WTC11 (cell line): ENCODE measurements around the gene OGA. TPM values are rescaled to one million over a fixed set of nuclear protein-coding genes. Genes with fewer than 3 reads are reported as not detected.

ENCODE experiments used
- ATAC-seq: fragments of 200-7000 bp; cut with Tn5 transposase; 2 replicates; pipeline ENCODE4 v1.10.0; 2021; ENCODE audit warnings: mild to moderate bottlenecking, moderate library complexity
- CTCF ChIA-PET: fragments of 300-600 bp; sonication (Branson Sonifier 250); formaldehyde crosslinking; loops from one replicate; lab custom pipeline; 2021; ENCODE audit warnings: antibody characterized with exemption; lab: Charles Lee
- POLR2A ChIA-PET: fragments of 350-600 bp; sonication (Branson Sonifier 250); formaldehyde crosslinking; loops from one replicate; lab custom pipeline; 2021; ENCODE audit warnings: antibody characterized with exemption; lab: Charles Lee
- DNase-seq: peaks from one replicate; pipeline ENCODE4 v3.0.0; 2021; ENCODE audit warnings: low spot score
- H3K27ac Mint-ChIP-seq: 2 replicates; pipeline ENCODE4 v1.8.0; 2021; ENCODE audit warnings: mixed read lengths
- H3K27me3 Mint-ChIP-seq: 2 replicates; pipeline ENCODE4 v1.8.0; 2021; ENCODE audit warnings: low read depth, mild to moderate bottlenecking, moderate library complexity, mixed read lengths
- H3K36me3 Mint-ChIP-seq: 2 replicates; pipeline ENCODE4 v1.8.0; 2021; ENCODE audit warnings: mixed read lengths
- H3K4me1 Mint-ChIP-seq: 2 replicates; pipeline ENCODE4 v1.8.0; 2022; ENCODE audit warnings: mixed read lengths
- H3K4me3 Mint-ChIP-seq: 2 replicates; pipeline ENCODE4 v1.8.0; 2021; ENCODE audit warnings: mild to moderate bottlenecking, moderate library complexity, mixed read lengths
- H3K9me3 Mint-ChIP-seq: 2 replicates; pipeline ENCODE4 v1.8.0; 2021; ENCODE audit warnings: mixed read lengths
- ARID4B ChIP-seq: sonication (generic); formaldehyde crosslinking; IDR thresholded peaks from 2 replicates; pipeline ENCODE4 v1.8.0; 2023; ENCODE audit warnings: missing genetic modification reagents, mild to moderate bottlenecking, borderline replicate concordance
- ATF3 ChIP-seq: sonication (generic); formaldehyde crosslinking; conservative IDR thresholded peaks from 2 replicates; pipeline ENCODE4 v1.8.1; 2022; ENCODE audit warnings: mild to moderate bottlenecking, missing genetic modification reagents
- E2F1 ChIP-seq: sonication (generic); formaldehyde crosslinking; IDR thresholded peaks from 2 replicates; pipeline ENCODE4 v1.8.0; 2022; ENCODE audit warnings: mild to moderate bottlenecking, missing genetic modification reagents
- EMX1 ChIP-seq: fragments of 250-450 bp; sonication (Bioruptor Pico); IDR thresholded peaks from 2 replicates; pipeline ENCODE4 v1.8.0; 2021; ENCODE audit warnings: mild to moderate bottlenecking
- ETV6 ChIP-seq: sonication (generic); formaldehyde crosslinking; IDR thresholded peaks from 2 replicates; pipeline ENCODE4 v1.8.1; 2022; ENCODE audit warnings: mild to moderate bottlenecking, missing genetic modification reagents
- FOXP4 ChIP-seq: sonication (generic); formaldehyde crosslinking; IDR thresholded peaks from 2 replicates; pipeline ENCODE4 v1.8.0; 2022; ENCODE audit warnings: mild to moderate bottlenecking, missing genetic modification reagents
- JAZF1 ChIP-seq: fragments of 250-450 bp; sonication (Bioruptor Pico); IDR thresholded peaks from 2 replicates; pipeline ENCODE4 v1.9.0; 2021; ENCODE audit warnings: moderate library complexity, mild to moderate bottlenecking, inconsistent platforms
- KAT7 ChIP-seq: sonication (generic); formaldehyde crosslinking; IDR thresholded peaks from 2 replicates; pipeline ENCODE4 v1.8.1; 2023; ENCODE audit warnings: missing genetic modification reagents, mild to moderate bottlenecking, borderline replicate concordance
- MYBL2 ChIP-seq: sonication (generic); formaldehyde crosslinking; IDR thresholded peaks from 2 replicates; pipeline ENCODE4 v1.8.1; 2023; ENCODE audit warnings: mild to moderate bottlenecking, moderate library complexity, missing genetic modification reagents
- NFATC4 ChIP-seq: fragments of 250-450 bp; sonication (Bioruptor Pico); IDR thresholded peaks from 2 replicates; pipeline ENCODE4 v1.9.0; 2021; ENCODE audit warnings: mild to moderate bottlenecking
- NFE2L1 ChIP-seq: sonication (generic); formaldehyde crosslinking; IDR thresholded peaks from 2 replicates; pipeline ENCODE4 v1.8.1; 2023; ENCODE audit warnings: missing genetic modification reagents
- NR1H2 ChIP-seq: sonication (generic); formaldehyde crosslinking; IDR thresholded peaks from 2 replicates; pipeline ENCODE4 v1.9.0; 2021; ENCODE audit warnings: mild to moderate bottlenecking, moderate library complexity, missing genetic modification reagents
- USF1 ChIP-seq: sonication (generic); formaldehyde crosslinking; IDR thresholded peaks from 2 replicates; pipeline ENCODE4 v1.8.0; 2022; ENCODE audit warnings: mild to moderate bottlenecking, missing genetic modification reagents
- ZBTB43 ChIP-seq: sonication (generic); formaldehyde crosslinking; IDR thresholded peaks from 2 replicates; pipeline ENCODE4 v1.8.1; 2023; ENCODE audit warnings: mild to moderate bottlenecking, missing genetic modification reagents
- ZMAT4 ChIP-seq: fragments of 250-450 bp; sonication (Bioruptor Pico); IDR thresholded peaks from 2 replicates; pipeline ENCODE4 v1.9.0; 2021; ENCODE audit warnings: mild to moderate bottlenecking
- ZNF138 ChIP-seq: sonication (generic); formaldehyde crosslinking; conservative IDR thresholded peaks from 2 replicates; pipeline ENCODE4 v1.8.1; 2022; ENCODE audit warnings: mild to moderate bottlenecking, moderate library complexity, missing genetic modification reagents
- ZNF219 ChIP-seq: sonication (generic); formaldehyde crosslinking; IDR thresholded peaks from 2 replicates; pipeline ENCODE4 v1.8.0; 2023; ENCODE audit warnings: missing genetic modification reagents, mild to moderate bottlenecking, borderline replicate concordance
- ZNF232 ChIP-seq: sonication (generic); formaldehyde crosslinking; IDR thresholded peaks from 2 replicates; pipeline ENCODE4 v1.8.0; 2022; ENCODE audit warnings: mild to moderate bottlenecking, missing genetic modification reagents
- ZNF263 ChIP-seq: sonication (generic); formaldehyde crosslinking; IDR thresholded peaks from 2 replicates; pipeline ENCODE4 v1.8.1; 2022; ENCODE audit warnings: low read depth, mild to moderate bottlenecking, moderate library complexity, missing genetic modification reagents
- ZNF317 ChIP-seq: sonication (generic); formaldehyde crosslinking; IDR thresholded peaks from 2 replicates; pipeline ENCODE4 v1.8.1; 2023; ENCODE audit warnings: low read depth, mild to moderate bottlenecking, moderate library complexity, missing genetic modification reagents, borderline replicate concordance
- ZSCAN18 ChIP-seq: fragments of 250-450 bp; sonication (Bioruptor Pico); IDR thresholded peaks from 2 replicates; pipeline ENCODE4 v2.1.2; 2022; ENCODE audit warnings: mild to moderate bottlenecking, moderate library complexity
- total RNA-seq: library from RNA; stranded (reverse); gene quantifications from 3 replicates; pipeline ENCODE4 v1.2.3, GENCODE V29; 2021

OGA gene
- total RNA-seq, 1 experiment from 2014 or later: 111 TPM

- TF ChIP-seq ARID4B (CRISPR knock-in tag) (no peak), ZSCAN18 (CRISPR knock-in tag) (no peak), ETV6 (no peak), NFATC4 (CRISPR knock-in tag) (no peak)
Measured at GRCh38 chr10:101859530-101859929, 41.3 kb upstream of the OGA start (continued).

- POLR2A ChIA-PET: interaction anchor here (0.6 to 0.8 kb wide), 2 partner anchors 19 to 36 kb away, joined by 3 to 8 read pairs; no protein-coding TSS in a partner anchor
- TF ChIP-seq FOXP4 (no peak), ZNF219 (CRISPR knock-in tag) (no peak), ZNF232 (CRISPR knock-in tag) (no peak), ATF3 (no peak), ZNF317 (no peak), ZNF138 (no peak), E2F1 (CRISPR knock-in tag) (no peak), ZNF263 (CRISPR knock-in tag) (no peak), NR1H2 (CRISPR knock-in tag) (no peak), EMX1 (CRISPR knock-in tag) (no peak), KAT7 (no peak), ZMAT4 (CRISPR knock-in tag) (no peak), ZBTB43 (CRISPR knock-in tag) (no peak), NFE2L1 (CRISPR knock-in tag) (no peak), ETV6 (no peak), MYBL2 (CRISPR knock-in tag) (no peak), USF1 (CRISPR knock-in tag) (no peak), JAZF1 (CRISPR knock-in tag) (no peak)
- TF ChIP-seq, all 79 proteins: peak for 0
Measured at GRCh38 chr10:101858723-101859500, 40.7 kb upstream of the OGA start.

More at GRCh38 chr10:101858723-101859500, 40.7 kb upstream of the OGA start:
- Mint-ChIP-seq H3K4me3 (no peak overlapping the region), H3K9me3 (peaks cover 16% of the 10 kb centered on the region), H3K36me3 (peaks cover 13% of the 10 kb centered on the region), H3K27me3 (no peaks in the 10 kb centered on the region; the same call in 1 of the 2 replicates), H3K27ac (no peak overlapping the region), H3K4me1 (no peaks in the 10 kb centered on the region)
- no peak for DNase-seq
- no peak for ATAC-seq
- CTCF ChIA-PET: interaction anchor here (1.0 to 2.8 kb wide), 6 partner anchors 10 to 151 kb away, joined by 3 to 17 read pairs (median 10); partner anchors contain the start of gene KCNIP2
